Heart left ventricle (tissue), 13 donors: ENCODE results near the gene CYTH1.

Experiments used
- POLR2A ChIP-seq, 2 donors: fragments of 450-650 bp; IDR thresholded peaks; one replicate each; pipeline ENCODE4 v1.6.1; 2017; ENCODE audit warnings: antibody characterized with exemption in 2 of 2, mild to moderate bottlenecking in 2 of 2, moderate library complexity in 2 of 2
- TF ChIP-seq, protein P1 (sequence below), 12 donors: fragments of 200-600 bp; sonication (generic) in 4 of 12; IDR thresholded peaks; one replicate each; pipeline versions ENCODE4 v1.5.0 to v1.8.0; 2018 to 2022; ENCODE audit warnings: antibody characterized with exemption in 12 of 12, mild to moderate bottlenecking in 5 of 12
- donor health status: ischemic (EF 13 %, LVEDD 7.1; RV severe dilation, severe dysfunction).
- donor health status: DM: no; HTN: yes; CAD: no.
- donor health status: DM: no; HTN: no; CAD: no.
- donor health status: ischemic (EF 25% LVEDD 6.9; RV normal size, moderate dysfunction).
- donor health status: ischemic (EF 25% LVEDD 5.7; RV mildly dilated, moderate dysfunction).
- donor health status: ischemic (EF 35%, LVEDD 5.7; RV mildly dilated, moderate dysfunction).
- donor health status: nonischemic (EF 11% LVEDD 7.7; RV severe dilation, severe dysfunction).
- donor health status: DM: yes; HTN: yes; CAD: no.
- donor health status: PGD.
- donor health status: ischemic (EF 29% LVEDD 5.4; RV normal size, mild dysfunction).
- donor health status: nonischemic (EF 23%, LVEDD 6.1; RV moderate dilation, normal function).

DNA sequence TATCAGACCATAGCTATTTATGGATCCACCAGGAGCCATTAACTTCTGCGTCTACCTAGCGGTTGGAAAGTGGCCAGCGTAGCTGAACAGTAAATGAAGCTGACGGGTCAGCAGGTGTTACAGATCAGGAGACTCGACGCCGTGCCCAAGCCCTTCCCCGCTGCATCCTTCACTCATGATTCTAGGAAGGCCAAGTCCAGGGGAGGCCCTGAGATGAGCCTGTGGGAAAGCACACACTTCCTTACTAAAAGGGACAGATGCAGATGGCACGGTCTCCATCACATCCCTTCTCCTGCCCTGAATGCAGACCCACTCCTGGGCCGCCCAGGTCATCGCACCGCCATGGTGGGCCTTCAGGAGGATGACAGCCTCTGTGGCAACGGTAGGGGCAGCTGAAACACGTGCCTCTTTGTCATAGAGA lies 137.1 kb downstream of the CYTH1 start:
- TF ChIP-seq, protein P1, sequence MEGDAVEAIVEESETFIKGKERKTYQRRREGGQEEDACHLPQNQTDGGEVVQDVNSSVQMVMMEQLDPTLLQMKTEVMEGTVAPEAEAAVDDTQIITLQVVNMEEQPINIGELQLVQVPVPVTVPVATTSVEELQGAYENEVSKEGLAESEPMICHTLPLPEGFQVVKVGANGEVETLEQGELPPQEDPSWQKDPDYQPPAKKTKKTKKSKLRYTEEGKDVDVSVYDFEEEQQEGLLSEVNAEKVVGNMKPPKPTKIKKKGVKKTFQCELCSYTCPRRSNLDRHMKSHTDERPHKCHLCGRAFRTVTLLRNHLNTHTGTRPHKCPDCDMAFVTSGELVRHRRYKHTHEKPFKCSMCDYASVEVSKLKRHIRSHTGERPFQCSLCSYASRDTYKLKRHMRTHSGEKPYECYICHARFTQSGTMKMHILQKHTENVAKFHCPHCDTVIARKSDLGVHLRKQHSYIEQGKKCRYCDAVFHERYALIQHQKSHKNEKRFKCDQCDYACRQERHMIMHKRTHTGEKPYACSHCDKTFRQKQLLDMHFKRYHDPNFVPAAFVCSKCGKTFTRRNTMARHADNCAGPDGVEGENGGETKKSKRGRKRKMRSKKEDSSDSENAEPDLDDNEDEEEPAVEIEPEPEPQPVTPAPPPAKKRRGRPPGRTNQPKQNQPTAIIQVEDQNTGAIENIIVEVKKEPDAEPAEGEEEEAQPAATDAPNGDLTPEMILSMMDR (IDR thresholded peaks at IDR 0.05): no peak
- no peak for TF ChIP-seq POLR2A (IDR thresholded peaks at IDR 0.05)
